WI38 (cell line): ENCODE data around the gene TRIM38.

Source experiments
- H3K4me3 ChIP-seq: 2 replicates; pipeline ENCODE4 v1.5.1; 2011; ENCODE audit warnings: low read depth, mild to moderate bottlenecking, control low read depth, low read length
- CTCF ChIP-seq: IDR thresholded peaks from 2 replicates; pipeline ENCODE4 v1.5.1; 2012; ENCODE audit warnings: low read depth, mild to moderate bottlenecking, control low read depth, low read length

TRIM38 gene

GRCh38 chr6:26016245-26016962 is 53.8 kb downstream of the TRIM38 start:
- TF ChIP-seq CTCF, result no peak
- peak overlapping the region; percentile 54 for H3K4me3 ChIP-seq

- peak overlapping the region; percentile 54 for H3K4me3 ChIP-seq
- no peak for TF ChIP-seq CTCF
Measured at GRCh38 chr6:26016963-26017631, 54.5 kb downstream of the TRIM38 start.

GRCh38 chr6:26017632-26017966 is 55.0 kb downstream of the TRIM38 start:
- peak; percentile 47 for TF ChIP-seq CTCF
- peak overlapping the region; percentile 54 for H3K4me3 ChIP-seq

GRCh38 chr6:26019261-26019830 is 56.7 kb downstream of the TRIM38 start:
- H3K4me3 ChIP-seq, result no peak overlapping the region
- no peak for TF ChIP-seq CTCF

GRCh38 chr6:26019967-26020328 is 57.3 kb downstream of the TRIM38 start:
- peak overlapping the region; percentile 72 for H3K4me3 ChIP-seq
- no peak for TF ChIP-seq CTCF

GRCh38 chr6:26020329-26021000 is 57.9 kb downstream of the TRIM38 start:
- no peak for TF ChIP-seq CTCF
- H3K4me3 ChIP-seq, result peak overlapping the region; percentile 72

GRCh38 chr6:26021001-26021349 is 58.4 kb downstream of the TRIM38 start:
- H3K4me3 ChIP-seq, result peak overlapping the region; percentile 72
- TF ChIP-seq CTCF, result no peak
